Thyroid gland (tissue), 4 donors: ENCODE measurements around the gene CDC34. TPM values are rescaled to one million over a fixed set of nuclear protein-coding genes. Genes with fewer than 3 reads are reported as not detected.

Experiments used
- DNase-seq, 2 donors: peaks; one replicate each; pipeline ENCODE4 v3.0.0-alpha.2; 2019
- H3K27ac ChIP-seq, 3 donors: fragments of 200-600 bp; sonication (generic); 1 replicate in 2 of 3; 2 replicates in 1 of 3; pipeline ENCODE4 v1.5.1; 2016 to 2019; ENCODE audit warnings: mild to moderate bottlenecking in 1 of 3, moderate library complexity in 1 of 3
- H3K27me3 ChIP-seq: fragments of 200-600 bp; sonication (generic); one replicate; pipeline ENCODE4 v1.5.1; 2019
- H3K36me3 ChIP-seq, 2 donors: fragments of 200-600 bp; sonication (generic); one replicate each; pipeline ENCODE4 v1.5.1; 2016 to 2019
- H3K4me1 ChIP-seq, 2 donors: fragments of 200-600 bp; sonication (generic); one replicate each; pipeline ENCODE4 v1.5.1; 2017 to 2019
- H3K4me3 ChIP-seq, 3 donors: fragments of 200-600 bp; sonication (generic); replicated peaks in 1 of 3; 1 replicate in 2 of 3; 2 replicates in 1 of 3; pipeline ENCODE4 v1.5.1; 2016; ENCODE audit warnings: mild to moderate bottlenecking in 1 of 3
- H3K9me3 ChIP-seq: fragments of 200-600 bp; sonication (generic); one replicate; pipeline ENCODE4 v1.5.1; 2017
- POLR2A ChIP-seq, 2 donors: fragments of 450-650 bp; IDR thresholded peaks; one replicate each; pipeline ENCODE4 v1.6.1; 2017; ENCODE audit warnings: antibody characterized with exemption in 2 of 2, mild to moderate bottlenecking in 2 of 2, moderate library complexity in 1 of 2
- WGBS, 2 donors: methylation state at CpG; one replicate each; pipeline ENCODE4 v1.1.5; 2017; 5-methylcytosine and 5-hydroxymethylcytosine counted together
- intact Hi-C: fragments of 100-400 bp; cut with DNase I; formaldehyde crosslinking; loops from one replicate; pipeline ENCODE4 v1.15.1; 2023
- total RNA-seq, 4 donors: library from RNA; depleted of rRNA; stranded (reverse); fragments of >200 nt; gene quantifications; one replicate each; pipeline ENCODE4 v1.2.3, GENCODE V29; 2016
- TF ChIP-seq, protein P1 (sequence below), 6 experiments: fragments of 200-600 bp in 3 of 6; fragments of 450-650 bp in 3 of 6; sonication (generic) in 3 of 6; IDR thresholded peaks; one replicate each; pipeline ENCODE4 v1.5.1; 2016 to 2019; ENCODE audit warnings: antibody characterized with exemption in 6 of 6, mild to moderate bottlenecking in 2 of 6, inconsistent platforms in 1 of 6, moderate library complexity in 1 of 6

CDC34 gene
- total RNA-seq, 4 donors from 2014 or later: 44.8 to 64.7 (median 48.2) TPM

GRCh38 chr19:531009-531752 is 379 bp upstream of the CDC34 start:
- peak overlapping the region; percentile 87 to 97 (median 93) for H3K27ac ChIP-seq
- peaks cover 22 to 28% of the 10 kb centered on the region in 2 donors for H3K4me1 ChIP-seq
- H3K9me3 ChIP-seq: no peaks in the 10 kb centered on the region
- H3K4me3 ChIP-seq: peak overlapping the region; percentile 60 to 95 (median 93)
- intact Hi-C loops: no loop called here
- H3K36me3 ChIP-seq: peaks cover 4 to 5% of the 10 kb centered on the region in 2 donors
- no peaks in the 10 kb centered on the region for H3K27me3 ChIP-seq
- TF ChIP-seq POLR2A (IDR thresholded peaks at IDR 0.05): peak in 1 of 2 donors; percentile 96
- TF ChIP-seq, protein P1, sequence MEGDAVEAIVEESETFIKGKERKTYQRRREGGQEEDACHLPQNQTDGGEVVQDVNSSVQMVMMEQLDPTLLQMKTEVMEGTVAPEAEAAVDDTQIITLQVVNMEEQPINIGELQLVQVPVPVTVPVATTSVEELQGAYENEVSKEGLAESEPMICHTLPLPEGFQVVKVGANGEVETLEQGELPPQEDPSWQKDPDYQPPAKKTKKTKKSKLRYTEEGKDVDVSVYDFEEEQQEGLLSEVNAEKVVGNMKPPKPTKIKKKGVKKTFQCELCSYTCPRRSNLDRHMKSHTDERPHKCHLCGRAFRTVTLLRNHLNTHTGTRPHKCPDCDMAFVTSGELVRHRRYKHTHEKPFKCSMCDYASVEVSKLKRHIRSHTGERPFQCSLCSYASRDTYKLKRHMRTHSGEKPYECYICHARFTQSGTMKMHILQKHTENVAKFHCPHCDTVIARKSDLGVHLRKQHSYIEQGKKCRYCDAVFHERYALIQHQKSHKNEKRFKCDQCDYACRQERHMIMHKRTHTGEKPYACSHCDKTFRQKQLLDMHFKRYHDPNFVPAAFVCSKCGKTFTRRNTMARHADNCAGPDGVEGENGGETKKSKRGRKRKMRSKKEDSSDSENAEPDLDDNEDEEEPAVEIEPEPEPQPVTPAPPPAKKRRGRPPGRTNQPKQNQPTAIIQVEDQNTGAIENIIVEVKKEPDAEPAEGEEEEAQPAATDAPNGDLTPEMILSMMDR (IDR thresholded peaks at IDR 0.05): peak in 1 of 6 experiments; percentile 11
- 0 to 1% methylated on average over 8 to 20 of the region's 103 CpGs for WGBS, 2 donors
- peak; percentile 82 to 85 for DNase-seq

DNA sequence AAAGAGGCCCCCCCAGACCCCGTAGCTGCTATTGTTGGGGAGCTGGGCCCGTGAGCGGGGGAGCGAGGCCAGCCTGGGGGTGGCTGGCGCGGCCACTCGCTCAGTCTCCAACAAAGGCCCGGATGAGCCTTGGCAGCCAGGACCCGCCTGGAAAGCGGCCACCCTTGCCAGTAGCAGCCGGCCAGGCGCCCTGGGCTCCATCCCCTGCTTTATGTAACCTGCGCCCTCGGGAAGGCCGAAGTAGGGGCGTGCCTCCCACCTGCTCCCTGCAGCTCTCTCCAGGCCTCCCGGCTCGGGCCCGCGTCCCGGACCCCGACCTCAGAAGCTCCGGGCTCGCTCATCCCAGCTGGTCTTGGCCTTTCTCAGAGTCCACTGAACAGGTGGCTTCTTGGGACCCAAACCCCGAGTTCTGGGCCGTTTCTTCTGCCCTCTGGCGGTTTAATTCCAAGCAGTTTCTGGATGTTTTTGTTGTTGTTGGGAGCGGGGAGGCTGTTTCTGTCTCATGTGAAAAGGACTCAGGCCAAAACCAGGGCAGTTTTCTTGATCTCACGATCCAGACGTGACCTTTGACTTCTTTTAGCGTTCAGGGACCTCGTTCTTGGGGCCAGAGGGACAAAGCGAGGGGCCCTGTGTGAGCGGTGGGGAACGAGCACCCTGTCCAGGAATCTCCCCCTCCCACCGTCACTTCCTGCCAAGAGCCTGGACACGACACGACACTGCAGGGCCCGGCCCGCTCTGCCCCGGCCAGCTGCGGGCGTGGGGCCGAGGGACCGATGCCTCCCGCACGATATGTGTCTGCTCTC is 1.2 kb downstream of the CDC34 start:
- WGBS, 2 donors: 0% methylated on average over 6 to 29 of the region's 47 CpGs
- H3K27ac ChIP-seq: peak overlapping the region; percentile 62 to 81 (median 72)
- no peaks in the 10 kb centered on the region for H3K9me3 ChIP-seq
- peaks cover 15 to 16% of the 10 kb centered on the region in 2 donors for H3K36me3 ChIP-seq
- intact Hi-C loops: no loop called here
- H3K27me3 ChIP-seq: no peaks in the 10 kb centered on the region
- TF ChIP-seq POLR2A (IDR thresholded peaks at IDR 0.05): peak in 1 of 2 donors; percentile 19
- TF ChIP-seq, protein P1 (IDR thresholded peaks at IDR 0.05): peak in 5 of 6 experiments; percentile 19 to 58 (median 50)
- peaks cover 22 to 28% of the 10 kb centered on the region in 2 donors for H3K4me1 ChIP-seq
- peak overlapping the region; percentile 80 to 87 (median 83) for H3K4me3 ChIP-seq
- peak; percentile 79 to 87 for DNase-seq

- Histone ChIP-seq H3K36me3 (peaks cover 16 to 21% of the 10 kb centered on the region in 2 donors), H3K27ac (peak overlapping the region; percentile 62 to 81 (median 72)), H3K4me1 (peaks cover 22 to 28% of the 10 kb centered on the region in 2 donors), H3K4me3 (peak overlapping the region in 2 of 3 donors; percentile 3 to 87), H3K27me3 (no peaks in the 10 kb centered on the region), H3K9me3 (no peaks in the 10 kb centered on the region)
- 52 to 62% methylated on average over 12 to 14 of the region's 25 CpGs for WGBS, 2 donors
- intact Hi-C loops: no loop called here
- TF ChIP-seq, protein P1 (IDR thresholded peaks at IDR 0.05): no peak
- no peak for DNase-seq
Observed at GRCh38 chr19:533364-534058, 2.0 kb downstream of the CDC34 start.

DNA sequence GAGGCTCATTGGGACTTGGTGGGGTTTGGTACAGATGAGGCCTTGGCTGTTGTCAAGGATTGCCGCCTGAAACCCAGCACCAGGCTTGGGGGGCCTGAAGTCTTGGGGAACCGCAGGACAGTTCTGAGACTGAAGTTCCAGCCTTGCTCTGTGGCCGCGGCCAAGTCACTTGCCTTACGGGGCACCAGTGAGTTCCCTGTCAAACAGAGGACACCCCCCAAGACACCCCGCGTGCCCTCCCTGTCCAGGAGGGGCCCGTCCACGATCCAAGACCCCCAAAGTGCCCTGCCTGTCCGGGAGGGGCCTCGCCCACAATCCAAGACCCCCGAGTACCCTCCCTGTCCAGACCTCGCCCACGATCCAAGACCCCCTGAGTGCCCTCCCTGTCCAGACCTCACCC is 2.5 kb downstream of the CDC34 start:
- Histone ChIP-seq H3K9me3 (no peaks in the 10 kb centered on the region), H3K4me3 (no peak overlapping the region), H3K27ac (no peak overlapping the region), H3K4me1 (peaks cover 22 to 28% of the 10 kb centered on the region in 2 donors), H3K27me3 (no peaks in the 10 kb centered on the region), H3K36me3 (peaks cover 22 to 27% of the 10 kb centered on the region in 2 donors)
- WGBS, 2 donors: 83 to 87% methylated on average over 12 to 13 of the region's 14 CpGs
- no peak for DNase-seq
- no peak for TF ChIP-seq POLR2A (IDR thresholded peaks at IDR 0.05)
- TF ChIP-seq, protein P1 (IDR thresholded peaks at IDR 0.05): no peak
- intact Hi-C loops: no loop called here
